HG03575 (cell line): ENCODE results near the gene KRT32.

Source experiments
- ATAC-seq: cut with Tn5 transposase; IDR thresholded peaks from one replicate; pipeline ENCODE4 v1.9.1; 2021; ENCODE audit not compliant: unreplicated experiment, insufficient number of reproducible peaks, low FRiP score; ENCODE audit errors: extremely low read depth

KRT32 gene

GRCh38 chr17:41496803-41497484 lies 29.8 kb upstream of the KRT32 start:
- ATAC-seq = no peak

- ATAC-seq = no peak
Measured at GRCh38 chr17:41494524-41494923, 27.3 kb upstream of the KRT32 start.

- no peak for ATAC-seq
Measured at GRCh38 chr17:41492771-41493170, 25.6 kb upstream of the KRT32 start.

GRCh38 chr17:41492351-41492750 lies 25.2 kb upstream of the KRT32 start:
- ATAC-seq = no peak

GRCh38 chr17:41491476-41491875 lies 24.3 kb upstream of the KRT32 start:
- ATAC-seq = no peak

- ATAC-seq = no peak
Measured at GRCh38 chr17:41490000-41490990, 23.1 kb upstream of the KRT32 start.

- no peak for ATAC-seq
Measured at GRCh38 chr17:41489531-41489930, 22.3 kb upstream of the KRT32 start, which contains the start of gene KRT36. Gene KRT36, minus strand, starts transcription at chr17:41489910. Its CDS starts 46 bp downstream, at chr17:41489864.

GRCh38 chr17:41486809-41487530 lies 19.8 kb upstream of the KRT32 start:
- ATAC-seq = no peak

- no peak for ATAC-seq
Measured at GRCh38 chr17:41486316-41486715, 19.1 kb upstream of the KRT32 start.

GRCh38 chr17:41484920-41485904 lies 18.0 kb upstream of the KRT32 start:
- no peak for ATAC-seq

GRCh38 chr17:41483991-41484826 lies 17.0 kb upstream of the KRT32 start:
- ATAC-seq = no peak

GRCh38 chr17:41483531-41483930 lies 16.3 kb upstream of the KRT32 start:
- no peak for ATAC-seq

GRCh38 chr17:41481036-41481435 lies 13.8 kb upstream of the KRT32 start, which contains the start of gene KRT35:
Gene KRT35, minus strand, starts transcription at chr17:41481151. Its CDS starts 54 bp downstream, at chr17:41481097.
- no peak for ATAC-seq

GRCh38 chr17:41480581-41480980 lies 13.4 kb upstream of the KRT32 start:
- ATAC-seq = no peak

- no peak for ATAC-seq
Measured at GRCh38 chr17:41480136-41480535, 12.9 kb upstream of the KRT32 start.

GRCh38 chr17:41478237-41478636 lies 11.1 kb upstream of the KRT32 start:
- no peak for ATAC-seq
